ENCODE data around the gene SLC9C1.

Gene SLC9C1

DNA sequence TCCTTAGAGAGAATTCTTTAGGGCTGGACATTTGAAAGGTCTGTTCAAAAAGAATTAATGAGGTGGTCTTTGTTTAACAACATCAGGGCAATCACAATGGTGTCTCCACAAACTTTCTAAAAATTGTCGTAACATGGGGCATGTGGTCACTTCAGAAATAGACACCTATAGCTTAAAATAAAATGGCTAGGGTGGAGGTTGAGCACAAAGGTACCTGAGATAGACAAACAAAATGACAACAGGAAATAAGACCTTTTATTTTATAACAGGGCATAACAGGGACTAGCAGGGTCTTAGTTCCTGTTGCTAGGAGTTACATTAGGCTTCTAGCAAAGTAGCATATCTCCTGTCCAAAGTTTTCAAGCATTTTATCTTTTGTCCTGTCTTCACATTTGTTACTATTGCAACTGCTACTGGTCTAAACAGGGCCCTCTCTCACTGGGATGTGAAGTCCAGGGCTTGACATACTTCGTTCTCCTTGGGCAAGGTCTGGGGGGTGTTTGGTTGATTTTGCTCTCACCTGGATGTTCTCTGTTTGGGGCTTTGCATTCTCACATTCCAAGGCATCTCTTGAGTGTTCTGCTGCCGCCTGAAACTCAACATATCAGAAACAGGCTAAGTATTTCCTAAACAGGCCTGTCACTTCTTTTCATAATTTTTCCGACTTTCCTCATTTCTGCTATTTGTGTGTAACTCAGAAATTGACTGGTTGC lies 163.9 kb downstream of the SLC9C1 start:
- no peak for DNase-seq

DNA sequence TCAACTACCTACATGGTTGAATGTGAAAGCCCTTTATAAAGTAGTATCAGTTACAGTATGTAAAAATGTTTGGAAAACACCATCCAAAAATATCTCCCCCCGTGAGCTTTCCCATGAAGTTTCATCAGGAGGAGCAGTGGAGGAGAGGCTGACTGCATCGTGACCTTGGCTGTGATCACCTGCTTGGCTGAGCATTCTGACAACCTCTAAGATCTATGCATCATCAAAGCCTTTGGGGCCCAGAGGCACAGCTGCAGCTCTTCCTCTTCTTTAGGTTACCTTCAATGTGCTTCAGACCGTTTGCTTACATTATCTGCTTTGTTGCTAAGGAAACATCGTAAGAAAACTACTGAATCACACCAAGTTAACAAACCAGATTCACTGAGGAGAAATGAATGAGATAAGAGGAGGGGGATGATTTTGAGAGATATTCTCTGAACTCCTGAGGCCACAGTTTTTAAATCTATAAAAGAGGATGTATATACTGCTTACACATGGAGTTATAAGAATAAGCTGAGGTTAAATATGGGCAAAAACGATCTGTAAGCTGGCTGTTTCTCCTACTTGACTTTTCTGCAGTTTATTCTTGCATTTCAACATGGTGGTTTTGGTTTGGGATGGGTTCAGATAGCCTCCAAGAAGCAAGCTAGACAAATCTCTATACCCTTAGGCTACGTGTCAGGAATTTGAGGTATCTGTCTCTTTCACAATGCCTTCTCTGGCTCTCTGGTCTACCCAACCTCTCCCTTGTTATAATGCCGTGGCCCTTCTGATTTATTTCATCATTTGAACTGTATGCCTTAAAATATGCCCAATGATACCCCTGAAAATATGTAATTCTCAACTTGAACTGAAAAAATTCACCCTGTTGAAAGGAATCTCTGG lies 164.9 kb downstream of the SLC9C1 start:
- peak; percentile 81 for DNase-seq

GRCh38 chr3:112127522-112128494 lies 166.2 kb downstream of the SLC9C1 start:
- no peak for DNase-seq

GRCh38 chr3:112126511-112126911 lies 167.5 kb downstream of the SLC9C1 start:
- no peak for DNase-seq

GRCh38 chr3:112124907-112125607 lies 169.0 kb downstream of the SLC9C1 start:
- no peak for DNase-seq

DNA sequence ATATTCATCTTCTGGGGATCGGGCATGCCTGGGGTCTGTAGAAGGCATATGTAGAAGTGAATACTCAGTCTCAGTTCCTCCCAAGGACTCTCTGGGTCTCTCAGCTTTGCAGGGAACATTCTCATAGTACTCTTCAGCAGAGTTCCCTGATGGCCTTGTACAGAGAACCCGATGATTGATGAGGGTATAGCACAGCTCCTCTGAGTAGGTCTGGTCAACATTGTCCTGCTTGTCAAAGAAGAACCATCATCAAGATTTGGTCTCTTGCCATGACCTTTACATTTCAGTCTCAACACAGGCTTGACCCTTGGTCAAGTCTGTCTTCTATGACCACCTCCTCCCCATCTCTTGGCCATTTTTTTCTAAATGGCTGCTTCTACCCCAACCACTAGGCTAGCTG lies 170.5 kb downstream of the SLC9C1 start:
- no peak for DNase-seq

- DNase-seq, result no peak
These were observed 171.1 kb downstream of the SLC9C1 start for GRCh38 chr3:112122870-112123269.

- no peak for DNase-seq
These were observed 172.2 kb downstream of the SLC9C1 start for GRCh38 chr3:112121577-112122547.

GRCh38 chr3:112119962-112120836 lies 173.8 kb downstream of the SLC9C1 start:
- DNase-seq, result no peak

DNA sequence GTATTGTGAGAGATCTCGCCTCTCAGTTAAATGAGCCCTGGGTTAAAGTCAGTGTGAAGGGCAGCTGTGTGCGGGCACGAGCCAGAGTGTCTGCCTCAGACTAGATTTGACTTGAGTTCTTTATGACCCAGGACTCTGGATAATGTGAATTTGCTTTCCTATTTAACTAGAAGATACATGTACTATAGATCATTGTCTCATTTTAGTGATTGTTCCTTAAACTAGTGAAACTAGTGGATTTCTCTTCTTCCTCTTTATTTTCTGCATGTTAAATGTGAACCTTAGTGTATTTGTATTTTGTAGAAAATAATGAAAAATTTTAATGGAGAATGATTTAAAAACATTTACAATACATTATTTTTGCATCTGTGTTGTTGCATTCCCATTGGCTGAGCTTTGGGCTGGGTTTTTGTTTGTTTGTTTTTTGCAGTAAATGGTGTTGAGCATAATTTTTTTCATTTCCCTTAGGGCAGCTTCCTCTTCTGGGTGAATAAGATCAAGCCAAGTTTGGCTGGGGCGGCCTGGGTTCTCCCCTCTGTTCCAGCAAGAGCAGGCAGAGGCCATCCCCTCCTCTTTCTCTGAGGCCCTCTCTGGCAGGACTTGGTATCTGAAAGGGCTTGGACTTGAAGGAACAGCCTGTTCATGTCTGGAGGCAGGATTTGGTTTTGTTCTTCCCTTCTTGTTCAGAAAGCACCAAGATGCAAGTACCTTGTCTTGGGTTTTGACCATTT lies 176.0 kb downstream of the SLC9C1 start:
- DNase-seq, result peak in 1 of 2 donors; percentile 56

GRCh38 chr3:112117415-112117814 lies 176.6 kb downstream of the SLC9C1 start:
- no peak for DNase-seq

DNA sequence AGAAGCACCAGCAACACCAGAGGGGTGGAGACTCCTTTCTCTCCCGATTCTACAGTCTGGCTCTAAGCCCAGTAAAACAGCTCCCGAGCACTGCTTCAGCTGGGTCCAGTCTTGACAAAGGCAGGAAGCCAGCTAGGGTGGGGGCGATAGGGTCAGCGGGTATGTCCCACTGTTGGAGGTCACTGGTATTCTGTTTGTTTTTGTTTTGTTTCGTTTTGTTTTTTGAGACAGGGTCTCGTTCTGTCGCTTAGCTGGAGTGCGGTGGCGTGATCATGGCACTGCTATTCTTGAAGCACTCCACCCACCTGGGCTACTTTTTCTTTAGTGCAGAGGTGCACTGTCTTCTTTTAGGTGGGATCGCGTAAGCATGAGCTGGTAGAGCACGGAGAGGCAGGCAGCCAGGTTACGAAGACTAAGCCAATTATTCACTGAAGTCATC lies 177.2 kb downstream of the SLC9C1 start:
- no peak for DNase-seq

DNA sequence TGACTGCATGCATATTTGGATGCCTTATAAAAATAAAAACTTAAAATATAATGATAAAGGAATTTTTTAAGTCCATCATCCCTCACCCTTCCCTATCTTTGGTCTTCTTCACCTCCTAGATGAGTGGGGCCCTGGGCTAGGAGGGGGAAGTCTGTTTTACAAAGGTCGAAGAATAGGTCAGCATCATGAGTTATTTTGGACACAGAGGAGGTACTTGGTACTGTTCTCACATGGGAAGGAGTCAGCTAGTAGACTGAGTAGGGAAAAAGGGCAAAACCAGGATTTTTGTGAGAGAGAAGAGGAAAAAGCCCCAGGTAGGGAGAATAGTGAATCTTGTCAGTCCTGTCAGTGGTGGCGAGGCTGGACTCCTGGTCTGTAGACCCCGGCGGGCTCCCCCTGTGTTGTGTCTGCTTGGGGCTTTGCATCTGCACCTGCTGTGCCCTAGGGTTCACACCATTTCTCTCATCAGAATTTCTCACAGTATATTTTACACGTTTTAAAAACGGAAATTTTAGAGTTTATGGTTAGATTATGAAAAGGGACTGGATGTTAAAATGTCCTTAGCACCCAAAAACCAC lies 178.1 kb downstream of the SLC9C1 start:
- DNase-seq, result no peak

DNA sequence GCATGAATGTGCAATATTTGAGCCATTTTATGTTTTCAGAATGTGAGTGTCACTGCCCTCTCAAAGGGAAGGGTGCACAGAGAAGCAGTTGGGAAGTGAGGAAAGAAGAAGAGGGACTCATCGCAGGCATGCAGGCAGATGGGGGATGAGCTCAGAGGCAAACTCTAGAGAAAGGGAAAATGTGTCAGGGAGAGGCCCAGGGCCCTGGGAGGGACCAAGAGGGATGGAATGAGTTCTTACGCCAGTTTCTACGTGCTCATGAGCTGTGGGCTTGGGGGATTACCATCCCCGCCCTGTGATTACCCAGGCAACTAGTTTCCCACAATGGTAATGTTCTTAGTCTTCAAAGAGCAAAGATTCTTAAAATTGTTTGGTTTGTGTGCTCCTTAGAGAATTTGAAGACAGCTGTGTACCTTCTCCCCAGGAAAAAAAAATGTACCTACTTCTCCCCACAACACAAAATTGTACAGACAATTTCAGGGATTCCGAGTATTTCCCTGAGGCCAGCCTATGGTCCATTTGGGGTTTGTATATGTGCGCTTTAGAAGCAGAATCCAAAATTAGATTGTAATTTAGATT lies 178.8 kb downstream of the SLC9C1 start:
- DNase-seq, result no peak

DNA sequence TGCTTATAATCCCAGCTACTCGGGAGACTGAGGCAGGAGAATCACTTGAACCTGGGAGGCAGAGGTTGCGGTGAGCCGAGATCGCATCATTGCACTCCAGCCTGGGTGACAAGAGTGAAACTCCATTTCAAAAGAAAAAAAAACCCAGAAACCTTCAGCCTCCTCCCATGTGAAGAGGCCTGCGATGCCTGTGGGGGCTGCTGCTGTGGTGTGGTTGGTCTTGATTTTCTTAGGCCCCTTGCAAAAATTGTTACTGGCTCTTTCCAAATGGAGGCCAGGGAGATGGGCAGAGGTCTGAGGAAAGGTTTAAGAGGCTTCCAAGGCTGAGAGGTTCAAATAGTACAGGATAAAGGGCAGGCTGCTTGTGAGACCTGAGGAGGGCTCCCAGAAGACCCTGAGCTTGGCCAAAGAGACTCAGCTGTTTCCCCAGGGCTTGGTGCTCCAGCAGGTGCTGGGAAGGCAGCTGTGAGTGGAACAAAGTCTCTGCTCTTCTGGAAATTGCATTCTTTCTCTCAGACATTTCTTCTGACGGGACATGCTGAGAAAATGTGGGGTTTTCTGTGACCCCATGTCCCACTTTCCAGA lies 179.3 kb downstream of the SLC9C1 start:
- no peak for DNase-seq

- peak; percentile 74 to 79 for DNase-seq
These were observed 182.1 kb downstream of the SLC9C1 start for GRCh38 chr3:112111785-112112402.

DNA sequence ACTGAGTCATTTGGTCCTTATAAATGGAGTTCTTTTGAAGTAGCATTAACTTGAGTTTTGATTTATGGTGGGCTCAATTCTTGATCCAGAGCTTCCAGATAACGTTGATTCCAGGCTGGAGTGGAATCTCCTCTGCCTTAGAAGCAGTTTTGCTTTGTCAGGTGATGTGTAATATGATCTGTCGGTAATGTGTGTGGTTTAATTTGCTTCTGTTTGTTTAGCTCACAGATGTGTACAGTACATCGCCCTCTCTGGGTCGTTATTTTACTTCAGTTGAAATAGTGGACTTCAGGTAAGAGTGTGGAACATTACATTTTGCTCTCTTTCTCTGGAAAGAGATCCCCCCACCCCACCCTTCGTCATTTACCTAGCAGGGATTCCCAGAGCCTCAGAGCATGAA lies 184.7 kb downstream of the SLC9C1 start:
- no peak for DNase-seq

DNA sequence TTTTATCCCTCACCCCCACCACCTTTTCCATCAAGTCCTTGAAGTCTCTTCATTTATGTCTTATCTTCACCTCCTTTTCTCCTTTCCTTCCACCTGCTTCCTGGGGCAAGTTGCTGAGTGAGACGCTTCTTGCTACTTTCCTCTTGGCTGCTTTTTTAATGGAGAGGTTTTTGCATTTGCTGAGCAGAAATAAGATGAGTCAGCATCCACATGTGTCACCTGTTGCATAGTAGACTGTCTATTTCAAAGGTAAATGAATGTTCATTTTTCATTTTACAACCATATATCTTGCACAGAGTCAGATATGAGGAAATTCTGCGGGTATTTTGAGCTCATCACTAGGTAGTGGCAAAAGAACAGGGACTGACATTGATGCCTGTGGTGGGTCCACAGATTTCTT lies 189.2 kb downstream of the SLC9C1 start:
- no peak for DNase-seq

Data from CD4-positive, alpha-beta T cell treated with Interleukin-1 beta for 1 hour (primary cell).